GM19239 (cell line): ENCODE results near the gene MALAT1.
"Not testable (repeated sequence)": the region's sequence is repeated elsewhere in the genome, so short reads cannot be mapped to it uniquely, and the experiment has no call there.

Experiments used
- DNase-seq: peaks from one replicate; pipeline ENCODE4 v3.0.0; 2011; ENCODE audit warnings: low spot score; ENCODE audit not compliant: insufficient read length
- FAIRE-seq: peaks from 2 replicates; lab custom pipeline; 2011; peaks lifted over from hg19 to GRCh38; lab: Jason Lieb, UNC

Gene MALAT1

GRCh38 chr11:65498977-65499712, at the start of gene MALAT1:
Gene MALAT1 (plus strand): TSS chr11:65499045.
- FAIRE-seq = peak; percentile 69
- no peak for DNase-seq

GRCh38 chr11:65451301-65451700, 47.5 kb upstream of the MALAT1 start:
- DNase-seq, FAIRE-seq: not testable (repeated sequence)

- DNase-seq, FAIRE-seq: not testable (repeated sequence)
Measured at GRCh38 chr11:65452259-65452658, 46.6 kb upstream of the MALAT1 start.

DNA sequence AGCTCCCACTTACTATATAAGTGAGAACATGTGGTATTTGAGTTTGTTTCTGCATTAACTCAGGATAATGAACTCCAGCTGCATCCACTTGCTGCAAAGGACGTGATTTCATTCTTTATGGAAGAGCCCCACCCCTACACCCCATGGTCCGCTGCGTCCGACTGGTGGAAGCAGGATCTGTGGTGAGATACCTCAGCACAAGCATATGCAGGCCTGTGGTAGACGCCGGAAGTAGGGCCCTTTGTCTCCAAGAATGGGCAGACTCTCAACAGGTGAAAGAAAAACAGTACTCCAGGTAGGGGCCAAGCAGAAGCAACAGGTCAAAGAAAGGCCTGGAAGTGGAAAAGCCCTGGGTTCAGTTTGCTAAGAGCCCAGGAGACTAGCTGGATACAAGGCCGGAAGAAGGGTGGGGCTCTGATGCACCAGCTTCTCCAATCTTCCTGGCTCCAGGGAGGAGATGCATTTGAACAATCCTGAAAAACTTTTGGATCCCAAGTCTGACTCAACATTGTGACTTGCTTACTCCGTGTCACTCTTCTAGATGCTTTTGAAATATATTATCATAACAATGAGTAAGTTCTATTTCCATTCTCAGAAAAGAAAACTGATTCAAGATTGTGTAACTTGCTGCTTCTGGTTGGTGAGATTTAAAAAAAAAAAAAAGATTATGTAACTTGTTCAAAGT, 45.9 kb upstream of the MALAT1 start:
- DNase-seq (no peak), FAIRE-seq (no peak)

GRCh38 chr11:65454311-65454695, 44.5 kb upstream of the MALAT1 start:
- FAIRE-seq = no peak
- DNase-seq = no peak

DNA sequence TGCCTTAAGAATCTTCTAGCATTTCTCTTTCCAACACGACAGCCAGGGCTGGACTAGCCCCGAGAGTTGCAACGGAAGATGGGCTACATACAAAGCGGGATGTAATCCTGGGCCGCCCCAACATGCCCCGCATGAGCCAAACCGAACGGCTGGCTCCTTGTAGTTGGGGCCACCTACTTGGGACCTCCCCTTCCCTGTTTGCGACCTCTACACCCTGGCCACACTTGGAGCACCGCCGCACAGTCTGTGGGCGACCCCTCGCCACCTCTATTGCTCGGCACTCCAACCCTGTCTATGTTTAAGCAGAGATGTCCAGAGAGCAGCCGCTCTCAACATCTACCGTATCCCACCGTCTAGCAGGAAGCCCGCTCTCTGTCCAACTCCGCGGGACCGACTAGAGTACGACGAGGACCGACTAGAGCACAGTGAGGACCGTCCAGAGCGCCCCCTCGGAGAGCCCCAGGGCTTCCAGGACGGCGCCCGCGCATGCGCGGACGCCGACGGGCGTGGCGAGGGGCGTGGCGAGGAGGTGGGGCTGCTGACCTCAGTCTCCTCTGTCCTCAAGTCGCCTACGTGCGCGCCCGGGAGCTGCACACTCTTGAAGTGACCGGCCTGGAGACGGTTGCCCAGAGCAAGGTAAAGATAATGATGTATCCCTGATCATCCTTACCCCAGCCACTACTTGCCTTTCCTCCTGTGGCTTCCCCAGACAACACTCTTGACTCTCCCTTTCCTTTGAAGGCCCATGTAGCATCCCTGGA, 44.0 kb upstream of the MALAT1 start:
- FAIRE-seq (peak; percentile 72), DNase-seq (peak; percentile 99)

DNA sequence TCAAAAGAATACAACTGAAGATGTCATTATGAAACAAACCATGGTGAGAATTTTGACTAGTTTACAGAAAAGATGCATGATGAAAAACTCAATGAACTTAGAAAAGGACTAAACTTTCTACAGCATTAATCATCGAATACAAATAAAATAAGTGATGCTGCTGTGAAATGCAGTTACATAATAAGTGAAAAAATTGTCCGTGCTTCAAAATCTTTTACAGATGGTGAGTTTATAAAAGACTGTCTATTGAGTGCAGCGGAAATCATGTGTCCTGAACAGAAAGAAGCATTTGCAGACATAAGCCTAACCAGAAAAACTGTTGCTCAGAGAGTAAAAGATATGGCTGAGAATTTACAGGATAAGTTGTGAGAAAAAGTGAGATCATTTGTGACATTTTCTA, 42.4 kb upstream of the MALAT1 start:
- DNase-seq (no peak), FAIRE-seq (no peak)

DNA sequence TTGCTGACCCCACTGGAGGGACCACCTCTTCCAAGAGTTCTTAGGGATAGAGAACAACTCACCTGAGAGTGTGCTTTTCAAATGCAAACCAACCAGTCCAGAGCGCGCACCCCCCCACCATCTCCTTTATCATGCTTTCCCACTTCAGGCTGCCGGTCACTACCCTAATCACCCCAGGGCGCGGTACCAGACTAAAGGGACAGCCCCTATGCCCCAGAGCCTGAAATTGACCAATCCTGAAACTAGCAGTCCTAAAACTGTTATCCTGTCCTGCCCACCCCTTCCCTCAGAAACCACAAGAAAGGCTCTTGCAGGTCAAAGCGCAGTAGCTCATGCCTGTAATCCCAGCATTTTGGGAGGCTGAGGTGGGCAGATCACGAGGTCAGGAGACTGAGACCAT, 39.3 kb upstream of the MALAT1 start:
- FAIRE-seq (peak; percentile 18), DNase-seq (no peak)

GRCh38 chr11:65465471-65465870, 33.4 kb upstream of the MALAT1 start:
- FAIRE-seq, DNase-seq: not testable (repeated sequence)

DNA sequence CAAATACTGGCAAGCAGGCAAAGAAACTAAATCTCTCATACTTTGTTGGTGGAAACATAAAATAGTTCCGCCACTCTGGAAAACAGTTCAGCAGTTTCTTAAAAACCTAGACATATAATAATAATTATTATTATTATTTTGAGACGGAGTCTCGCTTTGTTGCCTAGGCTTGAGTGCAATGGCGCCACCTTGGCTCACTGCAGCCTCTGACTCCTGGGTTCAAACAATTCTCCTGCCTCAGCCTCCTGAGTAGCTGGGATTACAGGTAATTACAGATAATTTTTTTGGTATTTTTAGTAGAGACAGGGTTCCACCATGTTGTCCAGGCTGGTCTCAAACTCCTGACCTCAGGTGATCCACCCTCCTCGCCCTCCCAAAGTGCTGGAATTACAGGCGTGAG, 31.5 kb upstream of the MALAT1 start:
- FAIRE-seq, DNase-seq: not testable (repeated sequence)

- DNase-seq (no peak), FAIRE-seq (no peak)
Measured at GRCh38 chr11:65468874-65469333, 29.9 kb upstream of the MALAT1 start.

GRCh38 chr11:65470433-65471049, 28.3 kb upstream of the MALAT1 start:
- FAIRE-seq = no peak
- no peak for DNase-seq

DNA sequence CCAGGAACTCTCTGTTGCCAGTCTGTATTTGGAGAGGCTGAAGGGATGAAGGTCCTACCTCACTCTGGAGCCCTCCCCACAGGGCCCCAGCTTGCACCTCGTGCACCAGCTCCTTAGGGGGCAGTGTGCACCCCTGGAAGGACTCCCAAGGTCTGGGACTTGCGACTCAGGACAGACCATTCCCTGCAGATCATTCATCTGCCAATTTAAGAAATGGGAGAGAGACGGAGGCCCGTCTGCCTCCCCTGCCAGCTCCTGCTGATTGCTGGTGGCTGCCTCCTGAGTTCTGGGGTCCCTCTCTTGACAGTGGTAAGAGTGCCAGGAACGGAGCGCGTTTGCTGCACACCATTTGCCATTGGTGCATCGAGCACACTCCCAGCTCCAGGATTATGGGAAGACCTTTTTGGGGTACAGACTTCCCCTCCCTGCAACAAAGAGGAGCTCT, 27.4 kb upstream of the MALAT1 start:
- no peak for FAIRE-seq
- no peak for DNase-seq

- not testable (repeated sequence) for DNase-seq, FAIRE-seq
Measured at GRCh38 chr11:65472588-65473277, 26.1 kb upstream of the MALAT1 start.

GRCh38 chr11:65473278-65473860, 25.5 kb upstream of the MALAT1 start:
- DNase-seq (no peak), FAIRE-seq (no peak)

- FAIRE-seq (no peak), DNase-seq (no peak)
Measured at GRCh38 chr11:65474864-65475263, 24.0 kb upstream of the MALAT1 start.

DNA sequence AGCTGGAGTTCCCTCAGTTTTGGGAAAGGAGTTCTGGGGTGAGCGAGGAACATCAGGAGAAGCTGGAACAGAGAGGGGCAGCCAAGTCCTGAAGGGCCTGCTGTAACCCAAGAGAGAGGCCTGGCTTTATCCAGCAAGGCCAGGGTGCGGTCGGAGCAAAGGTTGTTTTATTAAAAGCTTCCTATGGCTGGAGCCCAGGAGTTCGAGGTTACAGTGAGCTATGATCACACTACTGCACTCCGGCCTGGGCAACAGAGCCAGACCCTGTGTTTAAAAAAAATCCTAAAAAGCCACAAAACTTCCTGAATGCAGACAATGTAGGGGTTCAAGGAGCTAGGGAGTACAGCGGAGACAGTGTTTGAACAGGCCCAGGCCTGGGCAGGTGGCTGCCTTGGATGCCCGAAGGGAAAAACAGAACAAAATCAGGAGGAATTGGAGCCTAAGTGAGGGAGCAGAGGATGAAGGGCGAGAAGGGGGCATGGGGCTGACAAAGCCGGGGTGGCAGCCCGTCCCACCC, 22.2 kb upstream of the MALAT1 start:
- FAIRE-seq (no peak), DNase-seq (no peak)

DNA sequence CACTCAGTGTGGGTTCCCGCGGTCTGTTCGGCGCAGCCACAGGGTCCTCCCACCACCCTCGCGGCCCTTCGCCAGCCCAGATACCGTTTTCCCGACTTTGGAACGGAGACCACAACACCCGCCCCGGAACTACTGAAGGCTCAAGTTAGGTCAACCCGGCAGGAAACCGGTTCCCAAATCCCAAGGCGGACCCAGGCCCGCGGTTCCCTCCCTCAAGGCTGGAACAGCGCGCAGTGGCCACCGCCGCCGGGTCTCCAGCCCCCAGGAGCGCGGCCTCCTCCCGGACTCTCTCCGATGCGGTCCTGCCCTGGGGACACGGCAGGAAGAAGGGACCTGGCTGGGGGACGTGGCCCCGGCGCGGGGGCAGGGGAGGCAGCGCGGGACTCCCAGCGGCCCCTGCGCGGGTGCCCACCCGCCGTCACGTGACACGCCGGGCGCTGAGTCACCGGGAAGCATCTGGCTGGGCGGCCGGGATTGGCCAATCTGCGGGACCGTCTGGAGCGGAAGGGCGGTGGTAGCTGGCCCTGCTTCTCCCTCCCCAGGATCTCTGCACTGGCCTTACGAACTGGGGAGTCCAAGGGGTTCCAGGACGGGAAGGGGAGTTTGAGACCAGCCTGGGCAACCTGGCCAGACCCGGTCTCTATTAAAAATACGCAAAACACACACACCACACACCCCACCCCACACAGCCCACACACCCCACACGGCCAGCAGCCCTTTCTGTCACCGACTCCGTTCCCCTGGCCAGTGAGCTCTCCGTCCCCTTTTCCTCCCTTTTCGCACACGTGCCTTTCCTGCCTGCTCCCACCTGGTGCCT, 21.5 kb upstream of the MALAT1 start:
- FAIRE-seq (peak; percentile 87), DNase-seq (peak; percentile 89)
